K562 (cell line): Measurements from ENCODE around the gene DLK1. TPM values are rescaled to one million over a fixed set of nuclear protein-coding genes. Genes with fewer than 3 reads are reported as not detected.

Experiments used
- CLOCK ChIP-seq: fragments of 250-450 bp; sonication (Bioruptor Pico); IDR thresholded peaks from 2 replicates; pipeline ENCODE4 v1.4.0; 2020; ENCODE audit warnings: mild to moderate bottlenecking, moderate library complexity, borderline replicate concordance
- E2F8 ChIP-seq: fragments of 450-650 bp; IDR thresholded peaks from 2 replicates; pipeline ENCODE4 v1.7.1; 2018; ENCODE audit warnings: mild to moderate bottlenecking, low read depth; ENCODE audit not compliant: partially characterized antibody
- MAFF ChIP-seq: IDR thresholded peaks from 2 replicates; pipeline ENCODE4 v1.6.1; 2012; ENCODE audit warnings: low read length, improper control_type of control experiment
- SMARCA4 ChIP-seq: fragments of 450-650 bp; IDR thresholded peaks from 2 replicates; pipeline ENCODE4 v1.6.1; 2016
- ZBTB40 ChIP-seq, 2 experiments: fragments of 450-650 bp in 1 of 2; sonication (generic) in 1 of 2; formaldehyde crosslinking in 1 of 2; IDR thresholded peaks; 2 replicates each; pipeline versions ENCODE4 v1.7.1 to v1.9.0; 2016 to 2022; ENCODE audit warnings: inconsistent platforms in 1 of 2, mild to moderate bottlenecking in 1 of 2, missing genetic modification reagents in 1 of 2
- polyA plus RNA-seq, 8 experiments: library from polyadenylated mRNA; depleted of rRNA in 4 of 8; stranded (reverse) in 5 of 8; unstranded in 3 of 8; fragments of >200 nt; fragmentation: Nextera tagmentation in 2 of 8; fragmentation: Illumina TruSeq in 1 of 8; extraction: Ambion mirVana in 2 of 8; extraction: Trizol in 1 of 8; gene quantifications; 2 replicates each; pipeline versions ENCODE4 v1.2.1 to v1.2.3, GENCODE V29; 2011 to 2014; ENCODE audit warnings: inconsistent platforms in 1 of 8, missing spikeins in 1 of 8
- total RNA-seq, 7 experiments: library from RNA; depleted of rRNA in 6 of 7; stranded (reverse); fragments of >200 nt in 6 of 7; fragmentation: Illumina TruSeq in 2 of 7; extraction: Trizol in 2 of 7; gene quantifications; 2 replicates each; pipeline versions ENCODE4 v1.2.1 to v1.2.3, GENCODE V29; 2011 to 2021; ENCODE audit warnings: low replicate concordance in 1 of 7
- TF ChIP-seq, protein P1 (sequence below): fragments of 450-650 bp; formaldehyde crosslinking; IDR thresholded peaks from 2 replicates; pipeline ENCODE4 v1.4.0; 2022; ENCODE audit warnings: mild to moderate bottlenecking, moderate library complexity

Gene DLK1
- total and polyA plus RNA-seq, 9 of the 15 experiments (the other 6 are each of a cell fraction or from before 2014, with no cell fraction given), result 4.4 to 97.2 (median 15.3) TPM

- no peak for TF ChIP-seq CLOCK (CRISPR knock-in tag)
- no peak for TF ChIP-seq SMARCA4
- TF ChIP-seq MAFF, result no peak
- no peak for TF ChIP-seq E2F8
- no peak for TF ChIP-seq ZBTB40 (IDR thresholded peaks at IDR 0.05)
- TF ChIP-seq ZBTB40 (CRISPR knock-in tag; IDR thresholded peaks at IDR 0.05), result peak; percentile 61
- TF ChIP-seq, protein P1, sequence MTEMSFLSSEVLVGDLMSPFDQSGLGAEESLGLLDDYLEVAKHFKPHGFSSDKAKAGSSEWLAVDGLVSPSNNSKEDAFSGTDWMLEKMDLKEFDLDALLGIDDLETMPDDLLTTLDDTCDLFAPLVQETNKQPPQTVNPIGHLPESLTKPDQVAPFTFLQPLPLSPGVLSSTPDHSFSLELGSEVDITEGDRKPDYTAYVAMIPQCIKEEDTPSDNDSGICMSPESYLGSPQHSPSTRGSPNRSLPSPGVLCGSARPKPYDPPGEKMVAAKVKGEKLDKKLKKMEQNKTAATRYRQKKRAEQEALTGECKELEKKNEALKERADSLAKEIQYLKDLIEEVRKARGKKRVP, result no peak
Observed at GRCh38 chr14:100726550-100727085, at the start of gene DLK1 (continued).
